Gastrocnemius medialis (tissue), 4 donors: ENCODE results near the gene PIGM.

Source experiments
- POLR2A ChIP-seq, 2 donors: fragments of 450-650 bp; IDR thresholded peaks; one replicate each; pipeline ENCODE4 v1.6.1; 2017; ENCODE audit warnings: antibody characterized with exemption in 2 of 2, mild to moderate bottlenecking in 2 of 2, moderate library complexity in 2 of 2
- TF ChIP-seq, protein P1 (sequence below), 5 experiments: fragments of 450-650 bp in 3 of 5; fragments of 200-600 bp in 2 of 5; sonication (generic) in 2 of 5; IDR thresholded peaks in 4 of 5; conservative IDR thresholded peaks in 1 of 5; 1 replicate in 4 of 5; 2 replicates in 1 of 5; pipeline ENCODE4 v1.5.1; 2016 to 2019; ENCODE audit warnings: antibody characterized with exemption in 5 of 5, mild to moderate bottlenecking in 3 of 5, moderate library complexity in 3 of 5

DNA sequence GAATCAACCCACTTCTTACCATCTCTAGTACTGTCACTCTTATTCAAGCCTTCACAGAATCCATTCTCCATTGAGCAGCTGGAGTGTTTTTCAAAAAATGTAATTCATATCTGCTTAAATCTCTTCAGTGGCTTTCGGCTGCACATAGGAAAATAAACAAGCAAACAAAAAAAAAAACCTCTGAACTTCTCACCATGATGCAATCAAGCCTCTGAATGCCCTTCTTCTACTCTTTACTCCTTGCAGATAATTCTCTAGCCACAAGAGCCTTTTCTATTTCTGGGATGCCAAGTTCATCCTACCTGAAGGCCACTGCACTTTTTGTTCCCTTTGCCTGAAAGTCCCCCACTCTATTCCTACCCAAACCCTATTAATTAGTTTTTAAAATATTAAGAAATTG, 14.2 kb downstream of the PIGM start:
- TF ChIP-seq, protein P1, sequence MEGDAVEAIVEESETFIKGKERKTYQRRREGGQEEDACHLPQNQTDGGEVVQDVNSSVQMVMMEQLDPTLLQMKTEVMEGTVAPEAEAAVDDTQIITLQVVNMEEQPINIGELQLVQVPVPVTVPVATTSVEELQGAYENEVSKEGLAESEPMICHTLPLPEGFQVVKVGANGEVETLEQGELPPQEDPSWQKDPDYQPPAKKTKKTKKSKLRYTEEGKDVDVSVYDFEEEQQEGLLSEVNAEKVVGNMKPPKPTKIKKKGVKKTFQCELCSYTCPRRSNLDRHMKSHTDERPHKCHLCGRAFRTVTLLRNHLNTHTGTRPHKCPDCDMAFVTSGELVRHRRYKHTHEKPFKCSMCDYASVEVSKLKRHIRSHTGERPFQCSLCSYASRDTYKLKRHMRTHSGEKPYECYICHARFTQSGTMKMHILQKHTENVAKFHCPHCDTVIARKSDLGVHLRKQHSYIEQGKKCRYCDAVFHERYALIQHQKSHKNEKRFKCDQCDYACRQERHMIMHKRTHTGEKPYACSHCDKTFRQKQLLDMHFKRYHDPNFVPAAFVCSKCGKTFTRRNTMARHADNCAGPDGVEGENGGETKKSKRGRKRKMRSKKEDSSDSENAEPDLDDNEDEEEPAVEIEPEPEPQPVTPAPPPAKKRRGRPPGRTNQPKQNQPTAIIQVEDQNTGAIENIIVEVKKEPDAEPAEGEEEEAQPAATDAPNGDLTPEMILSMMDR (IDR thresholded peaks at IDR 0.05 in 4 of 5, conservative IDR thresholded peaks at IDR 0.05 in 1 of 5): no peak
- no peak for TF ChIP-seq POLR2A (IDR thresholded peaks at IDR 0.05)
